Cardiac fibroblast (primary cell): ENCODE data around the gene KAZALD1.

Experiments
- DNase-seq, 2 donors: peaks; one replicate each; pipeline versions ENCODE4 v3.0.0 to v3.0.0-alpha.2; 2010; ENCODE audit warnings: low read depth in 2 of 2
- H3K4me3 ChIP-seq, 2 donors: replicated peaks in 1 of 2; 1 replicate in 1 of 2; 2 replicates in 1 of 2; pipeline ENCODE4 v1.5.1; 2011; ENCODE audit warnings: low read depth in 2 of 2, low read length in 2 of 2, mild to moderate bottlenecking in 2 of 2, moderate library complexity in 1 of 2
- CTCF ChIP-seq: IDR thresholded peaks from one replicate; pipeline ENCODE4 v1.5.1; 2011; ENCODE audit warnings: low read depth, mild to moderate bottlenecking, low read length, inconsistent platforms

KAZALD1 gene

GRCh38 chr10:101106351-101106750 lies 44.6 kb downstream of the KAZALD1 start:
- no peak for DNase-seq
- H3K4me3 ChIP-seq = no peak overlapping the region
- no peak for TF ChIP-seq CTCF

- TF ChIP-seq CTCF = no peak
- DNase-seq = no peak
- no peak overlapping the region for H3K4me3 ChIP-seq
Measured at GRCh38 chr10:101107771-101108170, 46.0 kb downstream of the KAZALD1 start.

GRCh38 chr10:101110856-101111523 lies 49.2 kb downstream of the KAZALD1 start:
- no peak for DNase-seq
- no peak for TF ChIP-seq CTCF
- no peak overlapping the region for H3K4me3 ChIP-seq

- no peak for DNase-seq
- no peak overlapping the region for H3K4me3 ChIP-seq
- TF ChIP-seq CTCF = no peak
Measured at GRCh38 chr10:101111547-101111946, 49.8 kb downstream of the KAZALD1 start.

GRCh38 chr10:101112799-101113594 lies 51.2 kb downstream of the KAZALD1 start:
- H3K4me3 ChIP-seq = no peak overlapping the region
- TF ChIP-seq CTCF = no peak
- no peak for DNase-seq

GRCh38 chr10:101113890-101114403 lies 52.2 kb downstream of the KAZALD1 start:
- no peak for DNase-seq
- TF ChIP-seq CTCF = no peak
- no peak overlapping the region for H3K4me3 ChIP-seq
